Nephron (organoid): ENCODE data around the gene TYROBP.
A peak's percentile ranks its signal among the peaks of the same experiment; 100 is the strongest.

Experiments
- H3K27ac Mint-ChIP-seq, 3 experiments: 2 replicates each; pipeline ENCODE4 v1.8.0; 2020; ENCODE audit warnings: mixed read lengths in 3 of 3, mild to moderate bottlenecking in 2 of 3, moderate library complexity in 1 of 3
- H3K27me3 Mint-ChIP-seq: 2 replicates; pipeline ENCODE4 v1.8.0; 2021; ENCODE audit warnings: low read depth, mild to moderate bottlenecking, moderate library complexity, mixed read lengths
- H3K36me3 Mint-ChIP-seq: 2 replicates; pipeline ENCODE4 v1.8.0; 2020; ENCODE audit warnings: low read depth, mixed read lengths
- H3K4me1 Mint-ChIP-seq: 2 replicates; pipeline ENCODE4 v1.8.0; 2020; ENCODE audit warnings: mixed read lengths
- H3K4me3 Mint-ChIP-seq, 3 experiments: 2 replicates each; pipeline ENCODE4 v1.8.0; 2020; ENCODE audit warnings: mild to moderate bottlenecking in 3 of 3, mixed read lengths in 3 of 3, moderate library complexity in 2 of 3
- H3K9me3 Mint-ChIP-seq: 2 replicates; pipeline ENCODE4 v1.8.0; 2020; ENCODE audit warnings: mixed read lengths
- TF ChIP-seq, protein P1 (sequence below), 3 experiments: fragments of 200-600 bp; sonication (generic); IDR thresholded peaks; one replicate each; pipeline ENCODE4 v1.5.0; 2021; ENCODE audit warnings: antibody characterized with exemption in 3 of 3; ENCODE audit not compliant: unreplicated experiment in 3 of 3

Gene TYROBP

DNA sequence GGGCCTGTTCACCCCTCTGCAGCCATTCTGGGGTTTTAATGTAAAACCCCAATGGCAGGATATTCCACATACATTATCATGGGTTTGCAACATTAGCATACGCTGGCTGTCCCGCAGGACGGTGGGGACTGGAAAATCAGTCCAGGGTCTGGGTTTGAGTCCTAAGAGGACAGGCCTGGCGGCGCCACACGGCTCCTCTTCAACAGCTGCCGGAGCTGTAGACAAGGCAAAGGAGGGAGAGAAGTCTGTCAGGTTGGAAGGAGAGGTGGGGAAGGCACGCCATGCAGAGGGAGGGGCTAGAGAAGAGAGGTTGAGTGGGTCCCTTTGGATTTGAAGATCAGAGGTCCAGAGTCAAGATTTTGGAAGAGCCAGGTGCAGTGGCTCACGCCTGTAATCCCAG, 19.7 kb downstream of the TYROBP start:
- Mint-ChIP-seq H3K9me3 (no peaks in the 10 kb centered on the region), H3K4me1 (no peaks in the 10 kb centered on the region), H3K36me3 (peaks cover 35% of the 10 kb centered on the region), H3K27ac (no peak overlapping the region), H3K4me3 (no peak overlapping the region), H3K27me3 (peaks cover 6% of the 10 kb centered on the region)
- TF ChIP-seq, protein P1, sequence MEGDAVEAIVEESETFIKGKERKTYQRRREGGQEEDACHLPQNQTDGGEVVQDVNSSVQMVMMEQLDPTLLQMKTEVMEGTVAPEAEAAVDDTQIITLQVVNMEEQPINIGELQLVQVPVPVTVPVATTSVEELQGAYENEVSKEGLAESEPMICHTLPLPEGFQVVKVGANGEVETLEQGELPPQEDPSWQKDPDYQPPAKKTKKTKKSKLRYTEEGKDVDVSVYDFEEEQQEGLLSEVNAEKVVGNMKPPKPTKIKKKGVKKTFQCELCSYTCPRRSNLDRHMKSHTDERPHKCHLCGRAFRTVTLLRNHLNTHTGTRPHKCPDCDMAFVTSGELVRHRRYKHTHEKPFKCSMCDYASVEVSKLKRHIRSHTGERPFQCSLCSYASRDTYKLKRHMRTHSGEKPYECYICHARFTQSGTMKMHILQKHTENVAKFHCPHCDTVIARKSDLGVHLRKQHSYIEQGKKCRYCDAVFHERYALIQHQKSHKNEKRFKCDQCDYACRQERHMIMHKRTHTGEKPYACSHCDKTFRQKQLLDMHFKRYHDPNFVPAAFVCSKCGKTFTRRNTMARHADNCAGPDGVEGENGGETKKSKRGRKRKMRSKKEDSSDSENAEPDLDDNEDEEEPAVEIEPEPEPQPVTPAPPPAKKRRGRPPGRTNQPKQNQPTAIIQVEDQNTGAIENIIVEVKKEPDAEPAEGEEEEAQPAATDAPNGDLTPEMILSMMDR (IDR thresholded peaks at IDR 0.05; ENCODE audit: unreplicated experiment in 3 of 3), result no peak

DNA sequence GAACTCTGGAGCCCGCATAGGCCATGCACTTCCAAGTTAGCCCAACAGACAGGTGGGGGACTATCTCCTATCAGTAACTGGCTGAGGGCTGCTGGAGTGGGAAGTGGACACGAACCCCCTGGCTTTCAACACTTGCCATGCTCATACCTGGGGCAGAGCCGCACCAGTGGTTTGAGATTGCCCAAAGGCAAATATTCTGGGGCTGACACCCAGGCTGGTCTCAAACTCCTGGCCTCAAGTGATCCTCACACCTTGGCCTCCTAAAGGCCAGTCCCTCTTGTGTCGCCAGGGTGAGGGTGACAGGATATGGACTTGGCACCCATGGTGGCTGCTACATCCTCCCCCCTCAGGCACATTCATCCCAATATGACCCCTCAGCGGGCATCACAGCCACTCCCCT, 20.9 kb downstream of the TYROBP start:
- Mint-ChIP-seq H3K36me3 (peaks cover 30% of the 10 kb centered on the region), H3K27ac (no peak overlapping the region), H3K27me3 (peaks cover 6% of the 10 kb centered on the region), H3K4me1 (no peaks in the 10 kb centered on the region), H3K9me3 (no peaks in the 10 kb centered on the region), H3K4me3 (no peak overlapping the region)
- TF ChIP-seq, protein P1 (IDR thresholded peaks at IDR 0.05; ENCODE audit: unreplicated experiment in 3 of 3), result no peak

GRCh38 chr19:35885904-35886303, 22.2 kb downstream of the TYROBP start:
- Mint-ChIP-seq H3K27me3 (peaks cover 6% of the 10 kb centered on the region), H3K4me3 (no peak overlapping the region), H3K4me1 (no peaks in the 10 kb centered on the region), H3K36me3 (peaks cover 28% of the 10 kb centered on the region), H3K27ac (no peak overlapping the region), H3K9me3 (no peaks in the 10 kb centered on the region)
- TF ChIP-seq, protein P1 (IDR thresholded peaks at IDR 0.05; ENCODE audit: unreplicated experiment in 3 of 3), result no peak

GRCh38 chr19:35885225-35885738, 22.8 kb downstream of the TYROBP start:
- no peaks in the 10 kb centered on the region for H3K4me1 Mint-ChIP-seq
- no peak overlapping the region for H3K27ac Mint-ChIP-seq
- peaks cover 24% of the 10 kb centered on the region for H3K36me3 Mint-ChIP-seq
- H3K27me3 Mint-ChIP-seq, result peaks cover 6% of the 10 kb centered on the region
- TF ChIP-seq, protein P1 (IDR thresholded peaks at IDR 0.05; ENCODE audit: unreplicated experiment in 3 of 3), result no peak
- H3K9me3 Mint-ChIP-seq, result no peaks in the 10 kb centered on the region
- no peak overlapping the region for H3K4me3 Mint-ChIP-seq

GRCh38 chr19:35883882-35884281, 24.2 kb downstream of the TYROBP start:
- TF ChIP-seq, protein P1 (IDR thresholded peaks at IDR 0.05; ENCODE audit: unreplicated experiment in 3 of 3), result no peak
- Mint-ChIP-seq H3K9me3 (no peaks in the 10 kb centered on the region), H3K27ac (no peak overlapping the region), H3K27me3 (peaks cover 6% of the 10 kb centered on the region), H3K36me3 (peaks cover 17% of the 10 kb centered on the region), H3K4me3 (no peak overlapping the region), H3K4me1 (peaks cover 6% of the 10 kb centered on the region)

GRCh38 chr19:35882114-35882832, 25.8 kb downstream of the TYROBP start:
- H3K27ac Mint-ChIP-seq, result no peak overlapping the region
- peaks cover 11% of the 10 kb centered on the region for H3K36me3 Mint-ChIP-seq
- H3K4me1 Mint-ChIP-seq, result peaks cover 6% of the 10 kb centered on the region
- H3K4me3 Mint-ChIP-seq, result no peak overlapping the region
- TF ChIP-seq, protein P1 (IDR thresholded peaks at IDR 0.05; ENCODE audit: unreplicated experiment in 3 of 3), result peak; percentile 50 to 63 (median 61)
- peaks cover 4% of the 10 kb centered on the region for H3K27me3 Mint-ChIP-seq
- H3K9me3 Mint-ChIP-seq, result no peaks in the 10 kb centered on the region
